ENCODE measurements around the gene DHRSX.

DHRSX gene

DNA sequence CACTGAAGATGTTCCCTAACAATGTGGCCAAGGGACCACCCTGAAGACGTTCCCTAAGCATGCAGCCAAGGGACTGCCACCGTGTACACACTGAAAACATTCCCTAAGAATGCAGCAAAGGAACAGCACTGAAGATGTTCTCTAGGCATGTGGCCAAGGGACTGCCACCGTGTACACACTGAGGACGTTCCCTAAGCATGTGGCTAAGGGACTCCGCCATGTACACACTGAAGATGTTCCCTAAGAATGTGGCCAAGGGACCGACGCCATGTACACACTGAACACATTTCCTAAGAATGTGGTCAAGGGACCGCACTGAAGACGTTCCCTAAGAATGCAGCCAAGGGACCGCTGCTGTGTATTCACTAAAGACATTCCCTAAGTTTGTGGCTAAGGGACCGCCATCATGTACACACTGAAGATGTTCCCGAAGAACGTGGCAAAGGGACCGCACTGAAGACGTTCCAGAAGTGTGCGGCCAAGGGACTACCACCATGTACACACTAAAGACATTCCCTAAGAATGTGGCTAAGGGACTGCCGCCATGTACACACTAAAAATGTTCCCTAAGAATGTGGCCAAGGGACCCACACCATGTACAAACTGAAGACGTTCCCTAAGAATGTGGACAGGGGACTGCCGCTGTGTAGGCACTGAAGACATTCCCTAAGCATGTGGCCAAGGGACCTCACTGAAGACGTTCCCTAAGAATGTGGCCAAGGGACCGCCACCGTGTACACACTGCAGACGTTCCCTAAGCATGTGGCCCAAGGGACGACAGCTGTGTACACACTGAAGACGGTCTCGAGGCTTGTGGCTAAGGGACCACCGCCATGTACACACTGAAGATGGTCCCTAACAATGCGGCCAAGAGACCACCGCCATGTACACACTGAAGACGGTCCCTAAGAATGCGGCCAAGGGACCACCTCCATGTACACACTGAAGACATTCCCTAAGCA, 54.8 kb downstream of the DHRSX start:
- TF ChIP-seq CTCF (IDR thresholded peaks at IDR 0.05; ENCODE audit: low read depth, low read length) (no peak), MYC (IDR thresholded peaks at IDR 0.05; ENCODE audit: low read depth, low read length) (no peak), POLR2A (IDR thresholded peaks at IDR 0.05; ENCODE audit: extremely low read depth, insufficient read length) (no peak), MAX (IDR thresholded peaks at IDR 0.05; ENCODE audit: low read depth, low read length) (no peak)
- no peak for DNase-seq (ENCODE audit: low read depth)

GRCh38 chrX:2442694-2443093, 58.1 kb downstream of the DHRSX start:
- no peak for DNase-seq (ENCODE audit: low read depth)
- H3K4me3 ChIP-seq (ENCODE audit: low read depth, low read length): no peak overlapping the region
- no peak for TF ChIP-seq CTCF (IDR thresholded peaks at IDR 0.05; ENCODE audit: low read depth, low read length)
- TF ChIP-seq MYC (IDR thresholded peaks at IDR 0.05; ENCODE audit: low read depth, low read length): no peak
- TF ChIP-seq POLR2A (IDR thresholded peaks at IDR 0.05; ENCODE audit: extremely low read depth, insufficient read length): no peak
- no peak for TF ChIP-seq MAX (IDR thresholded peaks at IDR 0.05; ENCODE audit: low read depth, low read length)

More for the DNA sequence above, 54.8 kb downstream of the DHRSX start:
- no peak overlapping the region for H3K4me3 ChIP-seq (ENCODE audit: low read depth, low read length)

- no peak overlapping the region for H3K4me3 ChIP-seq (ENCODE audit: low read depth, low read length)
- TF ChIP-seq MAX (IDR thresholded peaks at IDR 0.05; ENCODE audit: low read depth, low read length): no peak
- no peak for TF ChIP-seq MYC (IDR thresholded peaks at IDR 0.05; ENCODE audit: low read depth, low read length)
- TF ChIP-seq POLR2A (IDR thresholded peaks at IDR 0.05; ENCODE audit: extremely low read depth, insufficient read length): no peak
- TF ChIP-seq CTCF (IDR thresholded peaks at IDR 0.05; ENCODE audit: low read depth, low read length): no peak
- DNase-seq (ENCODE audit: low read depth): no peak
Measured at GRCh38 chrX:2441466-2441865, 59.3 kb downstream of the DHRSX start.

GRCh38 chrX:2439613-2440012, 61.2 kb downstream of the DHRSX start:
- DNase-seq (ENCODE audit: low read depth): no peak
- no peak for TF ChIP-seq CTCF (IDR thresholded peaks at IDR 0.05; ENCODE audit: low read depth, low read length)
- no peak for TF ChIP-seq POLR2A (IDR thresholded peaks at IDR 0.05; ENCODE audit: extremely low read depth, insufficient read length)
- no peak for TF ChIP-seq MAX (IDR thresholded peaks at IDR 0.05; ENCODE audit: low read depth, low read length)
- TF ChIP-seq MYC (IDR thresholded peaks at IDR 0.05; ENCODE audit: low read depth, low read length): no peak
- no peak overlapping the region for H3K4me3 ChIP-seq (ENCODE audit: low read depth, low read length)

- no peak overlapping the region for H3K4me3 ChIP-seq (ENCODE audit: low read depth, low read length)
- TF ChIP-seq CTCF (IDR thresholded peaks at IDR 0.05; ENCODE audit: low read depth, low read length) (no peak), POLR2A (IDR thresholded peaks at IDR 0.05; ENCODE audit: extremely low read depth, insufficient read length) (no peak), MAX (IDR thresholded peaks at IDR 0.05; ENCODE audit: low read depth, low read length) (no peak), MYC (IDR thresholded peaks at IDR 0.05; ENCODE audit: low read depth, low read length) (no peak)
- DNase-seq (ENCODE audit: low read depth): no peak
Measured at GRCh38 chrX:2435465-2435864, 65.3 kb downstream of the DHRSX start.

Measured in NB4 (cell line).